Endothelial cell of umbilical vein (primary cell): ENCODE measurements around the gene PPP1R1B. TPM values are rescaled to one million over a fixed set of nuclear protein-coding genes. Genes with fewer than 3 reads are reported as not detected.
A peak's percentile ranks its signal among the peaks of the same experiment; 100 is the strongest.

ENCODE experiments used
- BruUV-seq: library from RNA; stranded (reverse); fragments of 400-500 nt; replicated peaks from 2 replicates; lab custom pipeline; 2021; lab: Mats Ljungman, UMichigan
- CTCF ChIA-PET: fragments of 300-600, 350-600 bp; sonication (Branson Sonifier 250); formaldehyde crosslinking; loops from one replicate; lab custom pipeline; 2021; ENCODE audit warnings: antibody characterized with exemption, inconsistent platforms; lab: Charles Lee
- POLR2A ChIA-PET: fragments of 300-600, 350-600 bp; sonication (Branson Sonifier 250); formaldehyde crosslinking; loops from one replicate; lab custom pipeline; 2021; ENCODE audit warnings: antibody characterized with exemption, inconsistent platforms; lab: Charles Lee
- DNase-seq: peaks from one replicate; pipeline ENCODE4 v3.0.0-alpha.2; 2011; ENCODE audit warnings: low read depth, low spot score
- FAIRE-seq: peaks from 2 replicates; lab custom pipeline; 2011; peaks lifted over from hg19 to GRCh38; lab: Jason Lieb, UNC
- H2AFZ ChIP-seq: 2 replicates; pipeline ENCODE4 v1.6.0; 2012; ENCODE audit warnings: low read depth, low read length, control low read depth, inconsistent platforms
- H3K27ac ChIP-seq: 2 replicates; pipeline ENCODE4 v1.5.1; 2011; ENCODE audit warnings: low read depth, mild to moderate bottlenecking, control low read depth, low read length, moderate library complexity; ENCODE audit not compliant: insufficient read depth
- H3K27me3 ChIP-seq, 2 experiments: 2 replicates each; pipeline versions ENCODE4 v1.6.0 to v1.6.1; 2011; ENCODE audit warnings: low read length in 2 of 2, mixed read lengths in 1 of 2; ENCODE audit not compliant: control insufficient read depth in 2 of 2, insufficient read depth in 2 of 2
- H3K36me3 ChIP-seq, 2 experiments: 2 replicates in 1 of 2; 3 replicates in 1 of 2; pipeline ENCODE4 v1.5.1; 2011; ENCODE audit warnings: low read length in 2 of 2, mild to moderate bottlenecking in 1 of 2, moderate library complexity in 1 of 2; ENCODE audit not compliant: control insufficient read depth in 2 of 2, insufficient read depth in 2 of 2; ENCODE audit errors: extremely low read depth in 1 of 2
- H3K4me1 ChIP-seq: 3 replicates; pipeline ENCODE4 v1.5.1; 2011; ENCODE audit warnings: mild to moderate bottlenecking, low read length; ENCODE audit not compliant: control insufficient read depth, insufficient read depth; ENCODE audit errors: extremely low read depth
- H3K4me2 ChIP-seq: 2 replicates; pipeline ENCODE4 v1.6.1; 2011; ENCODE audit warnings: low read length, control low read depth, mixed read lengths; ENCODE audit not compliant: insufficient read depth
- H3K4me3 ChIP-seq, 3 experiments: fragments of 200-600 bp in 1 of 3; sonication (generic), shearing (Covaris generic) in 1 of 3; replicated peaks in 1 of 3; 2 replicates each; pipeline ENCODE4 v1.5.1; 2011 to 2016; ENCODE audit warnings: control low read depth in 3 of 3, low read length in 3 of 3, mild to moderate bottlenecking in 2 of 3, inconsistent platforms in 1 of 3, low read depth in 1 of 3, moderate library complexity in 1 of 3; ENCODE audit not compliant: insufficient read depth in 1 of 3
- H3K79me2 ChIP-seq: 2 replicates; pipeline ENCODE4 v1.6.0; 2012; ENCODE audit warnings: low read length, inconsistent platforms; ENCODE audit not compliant: control insufficient read depth, insufficient read depth
- H3K9ac ChIP-seq: replicated peaks from 2 replicates; pipeline ENCODE3; 2011; ENCODE audit warnings: low read length, control low read depth; ENCODE audit not compliant: insufficient read depth; ENCODE audit errors: extremely low read depth
- H3K9me1 ChIP-seq: replicated peaks from 3 replicates; pipeline ENCODE4 v1.6.0; 2011; ENCODE audit warnings: mild to moderate bottlenecking, low read length; ENCODE audit not compliant: control insufficient read depth, insufficient read depth; ENCODE audit errors: extremely low read depth
- H3K9me3 ChIP-seq: replicated peaks from 2 replicates; pipeline ENCODE4 v1.5.1; 2012; ENCODE audit warnings: low read length, inconsistent platforms; ENCODE audit not compliant: control insufficient read depth, insufficient read depth
- H4K20me1 ChIP-seq: replicated peaks from 2 replicates; pipeline ENCODE3; 2011; ENCODE audit warnings: mild to moderate bottlenecking, low read length; ENCODE audit not compliant: control insufficient read depth, insufficient read depth; ENCODE audit errors: extremely low read depth
- EZH2 ChIP-seq: IDR thresholded peaks from 2 replicates; pipeline ENCODE4 v1.6.1; 2012; ENCODE audit warnings: borderline replicate concordance, low read depth, mild to moderate bottlenecking, moderate library complexity, low read length, inconsistent platforms; ENCODE audit not compliant: severe bottlenecking
- FOS ChIP-seq: IDR thresholded peaks from 2 replicates; pipeline ENCODE4 v1.6.1; 2011; ENCODE audit warnings: mild to moderate bottlenecking, low read length, moderate library complexity, borderline replicate concordance; ENCODE audit not compliant: insufficient read depth
- GATA2 ChIP-seq: IDR thresholded peaks from 2 replicates; pipeline ENCODE4 v1.7.0; 2011; ENCODE audit warnings: low read depth, mild to moderate bottlenecking, moderate library complexity, mixed read lengths, low read length; ENCODE audit not compliant: insufficient read length, insufficient read depth
- JUN ChIP-seq: IDR thresholded peaks from 2 replicates; pipeline ENCODE4 v1.6.1; 2011; ENCODE audit warnings: borderline replicate concordance, low read depth; ENCODE audit not compliant: insufficient read length, insufficient read depth
- MYC ChIP-seq: IDR thresholded peaks from one replicate; pipeline ENCODE4 v1.6.1; 2011; ENCODE audit warnings: mild to moderate bottlenecking, low read depth, low read length
- POLR2A ChIP-seq: IDR thresholded peaks from 2 replicates; pipeline ENCODE4 v1.6.1; 2012; ENCODE audit warnings: low read depth, mild to moderate bottlenecking, control low read depth, low read length
- POLR2AphosphoS5 ChIP-seq: IDR thresholded peaks from 2 replicates; pipeline ENCODE4 v1.6.1; 2012; ENCODE audit warnings: low read depth, mild to moderate bottlenecking, control low read depth, low read length, moderate library complexity; ENCODE audit not compliant: insufficient read depth
- dilution Hi-C: fragments of 300-500 bp; cut with MboI; formaldehyde crosslinking; loops from one replicate; pipeline ENCODE4 v1.15.0; 2019; ENCODE audit warnings: low sequenced_read_pairs; ENCODE audit not compliant: extremely low pct_ligation_motif_present
- intact Hi-C: fragments of 100-400 bp; cut with micrococcal nuclease; formaldehyde crosslinking; loops from one replicate; pipeline ENCODE4 v1.10.0; 2022
- polyA plus RNA-seq, 4 experiments: library from polyadenylated mRNA; depleted of rRNA in 3 of 4; stranded (reverse) in 3 of 4; unstranded in 1 of 4; fragments of >200 nt; gene quantifications; 2 replicates each; pipeline versions ENCODE4 v1.2.1 to v1.2.3, GENCODE V29; 2011 to 2012; ENCODE audit warnings: missing spikeins in 1 of 4
- total RNA-seq: library from RNA; stranded (reverse); gene quantifications from 2 replicates; pipeline ENCODE4 v1.2.3, GENCODE V29; 2021
- TF ChIP-seq, protein P1 (sequence below), 2 donors: IDR thresholded peaks; 1 replicate in 1 of 2; 2 replicates in 1 of 2; pipeline ENCODE4 v1.5.1; 2011; ENCODE audit warnings: low read length in 2 of 2, mild to moderate bottlenecking in 2 of 2, moderate library complexity in 2 of 2, control low read depth in 1 of 2, inconsistent platforms in 1 of 2, low read depth in 1 of 2; ENCODE audit not compliant: insufficient read depth in 1 of 2; ENCODE audit errors: extremely low read depth in 1 of 2
- TF ChIP-seq, protein P2 (sequence below): IDR thresholded peaks from 2 replicates; pipeline ENCODE4 v1.6.1; 2011; ENCODE audit not compliant: insufficient read depth, insufficient read length

PPP1R1B gene
- total and polyA plus RNA-seq, 2 donors (not counting 3 experiments of a cell fraction or from before 2014, with no cell fraction given), result not detected

DNA sequence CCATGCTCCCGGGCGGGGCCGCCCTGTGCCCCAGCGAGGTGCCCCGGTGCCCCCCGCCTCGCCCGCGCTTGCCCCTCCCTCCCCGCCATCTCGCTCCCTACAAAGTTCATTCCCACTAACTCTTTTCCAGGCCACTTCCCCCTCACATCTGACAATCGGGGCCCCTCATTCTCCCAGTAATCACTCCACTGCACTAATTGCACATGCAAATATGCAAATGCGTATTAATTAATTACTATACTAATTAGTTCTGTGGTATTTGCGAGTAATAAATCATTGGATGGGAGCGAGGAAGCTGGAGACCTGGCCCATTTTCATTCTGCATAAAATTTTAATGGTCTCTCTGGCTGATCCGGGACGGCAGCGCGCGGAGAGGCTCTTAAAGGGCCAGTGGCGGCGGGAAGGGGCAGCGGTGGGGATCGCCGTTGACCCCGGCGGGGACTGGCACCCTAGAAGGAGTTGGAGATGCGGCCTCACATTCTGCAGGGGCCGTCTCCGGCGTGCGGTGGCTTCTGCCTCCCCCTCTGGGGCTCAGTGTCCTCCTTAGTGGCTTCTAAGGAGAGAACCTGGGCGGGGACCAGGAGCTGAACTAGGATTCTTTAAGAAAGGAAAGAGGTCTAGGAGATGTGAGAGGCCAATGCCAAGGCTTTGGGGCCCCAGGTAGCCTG is 8.4 kb upstream of the PPP1R1B start:
- Histone ChIP-seq H3K9ac (peak overlapping the region; percentile 36), H3K4me2 (peak overlapping the region; percentile 90), H3K27ac (no peak overlapping the region), H3K27me3 (peaks cover 3 to 8% of the 10 kb centered on the region in 2 experiments), H3K9me3 (no peaks in the 10 kb centered on the region), H3K9me1 (no peaks in the 10 kb centered on the region), H4K20me1 (no peaks in the 10 kb centered on the region), H3K4me3 (peak overlapping the region; percentile 50 to 69 (median 59)), H3K36me3 (no peaks in the 10 kb centered on the region), H3K79me2 (no peaks in the 10 kb centered on the region), H2AFZ (peak overlapping the region; percentile 49), H3K4me1 (peaks cover 10% of the 10 kb centered on the region)
- CTCF ChIA-PET, result interaction anchor here (3.8 to 5.8 kb wide), 5 partner anchors 14 to 136 kb away, joined by 84 to 291 read pairs (median 141); partner anchors contain the start of genes PNMT and TCAP
- POLR2A ChIA-PET, result no interaction called here
- intact Hi-C loops (no loop called here), dilution Hi-C loops (no loop called here)
- FAIRE-seq (peak; percentile 66), DNase-seq (peak; percentile 43)
- TF ChIP-seq MYC, result no peak
- TF ChIP-seq FOS, result no peak
- TF ChIP-seq POLR2AphosphoS5, result no peak
- TF ChIP-seq, protein P1, sequence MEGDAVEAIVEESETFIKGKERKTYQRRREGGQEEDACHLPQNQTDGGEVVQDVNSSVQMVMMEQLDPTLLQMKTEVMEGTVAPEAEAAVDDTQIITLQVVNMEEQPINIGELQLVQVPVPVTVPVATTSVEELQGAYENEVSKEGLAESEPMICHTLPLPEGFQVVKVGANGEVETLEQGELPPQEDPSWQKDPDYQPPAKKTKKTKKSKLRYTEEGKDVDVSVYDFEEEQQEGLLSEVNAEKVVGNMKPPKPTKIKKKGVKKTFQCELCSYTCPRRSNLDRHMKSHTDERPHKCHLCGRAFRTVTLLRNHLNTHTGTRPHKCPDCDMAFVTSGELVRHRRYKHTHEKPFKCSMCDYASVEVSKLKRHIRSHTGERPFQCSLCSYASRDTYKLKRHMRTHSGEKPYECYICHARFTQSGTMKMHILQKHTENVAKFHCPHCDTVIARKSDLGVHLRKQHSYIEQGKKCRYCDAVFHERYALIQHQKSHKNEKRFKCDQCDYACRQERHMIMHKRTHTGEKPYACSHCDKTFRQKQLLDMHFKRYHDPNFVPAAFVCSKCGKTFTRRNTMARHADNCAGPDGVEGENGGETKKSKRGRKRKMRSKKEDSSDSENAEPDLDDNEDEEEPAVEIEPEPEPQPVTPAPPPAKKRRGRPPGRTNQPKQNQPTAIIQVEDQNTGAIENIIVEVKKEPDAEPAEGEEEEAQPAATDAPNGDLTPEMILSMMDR (IDR thresholded peaks at IDR 0.05; ENCODE audit: extremely low read depth in 1 of 2, insufficient read depth in 1 of 2, low read depth in 1 of 2, low read length in 2 of 2), result no peak
- TF ChIP-seq POLR2A, result no peak
- TF ChIP-seq JUN, result no peak
- TF ChIP-seq, protein P2, sequence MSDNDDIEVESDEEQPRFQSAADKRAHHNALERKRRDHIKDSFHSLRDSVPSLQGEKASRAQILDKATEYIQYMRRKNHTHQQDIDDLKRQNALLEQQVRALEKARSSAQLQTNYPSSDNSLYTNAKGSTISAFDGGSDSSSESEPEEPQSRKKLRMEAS, result no peak
- no peak for TF ChIP-seq EZH2
- no peak for TF ChIP-seq GATA2
- no TSS peak for BruUV-seq
